HepG2 (cell line): Measurements from ENCODE around the gene CHN2. TPM values are rescaled to one million over a fixed set of nuclear protein-coding genes. Genes with fewer than 3 reads are reported as not detected.

Experiments used
- CCAR2 ChIP-seq: fragments of 200-400 bp; formaldehyde crosslinking; optimal IDR thresholded peaks from 2 replicates; pipeline ENCODE3; 2018; ENCODE audit warnings: low read depth, mild to moderate bottlenecking, low read length, moderate library complexity
- FLYWCH1 ChIP-seq: sonication (generic); formaldehyde crosslinking; IDR thresholded peaks from 2 replicates; pipeline ENCODE4 v1.8.1; 2023; ENCODE audit warnings: mild to moderate bottlenecking, missing genetic modification reagents
- GABPB1 ChIP-seq: IDR thresholded peaks from 2 replicates; pipeline ENCODE4 v1.6.1; 2016; ENCODE audit warnings: mild to moderate bottlenecking, missing genetic modification reagents, moderate library complexity, missing compliant biosample characterization
- IKZF4 ChIP-seq: sonication (generic); formaldehyde crosslinking; IDR thresholded peaks from 2 replicates; pipeline ENCODE4 v1.5.1; 2020; ENCODE audit warnings: borderline replicate concordance, mild to moderate bottlenecking, low read depth, missing genetic modification reagents; ENCODE audit errors: not compliant biosample characterization
- LCORL ChIP-seq, 2 experiments: fragments of 450-650 bp in 1 of 2; sonication (generic) in 1 of 2; formaldehyde crosslinking in 1 of 2; IDR thresholded peaks; 2 replicates each; pipeline versions ENCODE4 v1.5.0 to v1.6.1; 2017 to 2020; ENCODE audit warnings: antibody characterized with exemption in 1 of 2, missing genetic modification reagents in 1 of 2
- MBNL3 ChIP-seq: fragments of 250-450 bp; sonication (Bioruptor Pico); conservative IDR thresholded peaks from 2 replicates; pipeline ENCODE4 v1.8.0; 2022; ENCODE audit warnings: mild to moderate bottlenecking, inconsistent platforms
- TSC22D2 ChIP-seq: sonication (generic); formaldehyde crosslinking; IDR thresholded peaks from 2 replicates; pipeline ENCODE4 v1.5.1; 2020; ENCODE audit warnings: missing genetic modification reagents, mild to moderate bottlenecking, borderline replicate concordance
- ZNF101 ChIP-seq: sonication (generic); formaldehyde crosslinking; IDR thresholded peaks from 2 replicates; pipeline ENCODE4 v1.4.0; 2020; ENCODE audit warnings: mild to moderate bottlenecking, low read depth, missing genetic modification reagents, borderline replicate concordance
- ZNF232 ChIP-seq: sonication (generic); formaldehyde crosslinking; IDR thresholded peaks from 2 replicates; pipeline ENCODE4 v1.4.0; 2020; ENCODE audit warnings: missing genetic modification reagents, borderline replicate concordance
- ZNF451 ChIP-seq: sonication (generic); formaldehyde crosslinking; IDR thresholded peaks from 2 replicates; pipeline ENCODE4 v1.5.0; 2020; ENCODE audit warnings: mild to moderate bottlenecking, missing genetic modification reagents
- ZNF672 ChIP-seq: sonication (generic); formaldehyde crosslinking; IDR thresholded peaks from 2 replicates; pipeline ENCODE4 v1.8.1; 2022; ENCODE audit warnings: missing genetic modification reagents
- ZNF891 ChIP-seq: sonication (generic); formaldehyde crosslinking; IDR thresholded peaks from 2 replicates; pipeline ENCODE4 v1.5.0; 2020; ENCODE audit warnings: mild to moderate bottlenecking, missing genetic modification reagents
- polyA plus RNA-seq, 8 experiments: library from polyadenylated mRNA; depleted of rRNA in 3 of 8; stranded (reverse) in 7 of 8; unstranded in 1 of 8; fragments of >200 nt; fragmentation: Illumina TruSeq in 4 of 8; extraction: Trizol in 4 of 8; gene quantifications; 2 replicates each; pipeline versions ENCODE4 v1.2.1 to v1.2.3, GENCODE V29; 2011 to 2016; ENCODE audit warnings: low read depth in 4 of 8, missing spikeins in 1 of 8, mixed read lengths in 1 of 8; ENCODE audit not compliant: insufficient read depth in 1 of 8
- total RNA-seq, 5 experiments: library from RNA; depleted of rRNA; stranded (reverse); fragments of >200 nt; fragmentation: Illumina TruSeq; extraction: Trizol; gene quantifications; 2 replicates each; pipeline ENCODE4 v1.2.3, GENCODE V29; 2016; ENCODE audit warnings: low read depth in 1 of 5
- TF ChIP-seq, protein P1 (sequence below): sonication (generic); formaldehyde crosslinking; IDR thresholded peaks from 2 replicates; pipeline ENCODE4 v1.4.0; 2020; ENCODE audit warnings: missing genetic modification reagents
- TF ChIP-seq, protein P2 (sequence below): sonication (generic); formaldehyde crosslinking; IDR thresholded peaks from 2 replicates; pipeline ENCODE4 v1.5.0; 2020; ENCODE audit warnings: mild to moderate bottlenecking, missing genetic modification reagents
- TF ChIP-seq, protein P3 (sequence below): sonication (generic); formaldehyde crosslinking; IDR thresholded peaks from 2 replicates; pipeline ENCODE4 v1.5.1; 2020; ENCODE audit warnings: mild to moderate bottlenecking, missing genetic modification reagents, borderline replicate concordance
- TF ChIP-seq, protein P4 (sequence below): sonication (generic); formaldehyde crosslinking; IDR thresholded peaks from 2 replicates; pipeline ENCODE4 v1.8.0; 2022; ENCODE audit warnings: mild to moderate bottlenecking, missing genetic modification reagents

The CHN2 gene
- total and polyA plus RNA-seq, 2 of the 13 experiments (the other 11 are each of a cell fraction or from before 2014, with no cell fraction given) = 23.5 to 30.5 TPM

DNA sequence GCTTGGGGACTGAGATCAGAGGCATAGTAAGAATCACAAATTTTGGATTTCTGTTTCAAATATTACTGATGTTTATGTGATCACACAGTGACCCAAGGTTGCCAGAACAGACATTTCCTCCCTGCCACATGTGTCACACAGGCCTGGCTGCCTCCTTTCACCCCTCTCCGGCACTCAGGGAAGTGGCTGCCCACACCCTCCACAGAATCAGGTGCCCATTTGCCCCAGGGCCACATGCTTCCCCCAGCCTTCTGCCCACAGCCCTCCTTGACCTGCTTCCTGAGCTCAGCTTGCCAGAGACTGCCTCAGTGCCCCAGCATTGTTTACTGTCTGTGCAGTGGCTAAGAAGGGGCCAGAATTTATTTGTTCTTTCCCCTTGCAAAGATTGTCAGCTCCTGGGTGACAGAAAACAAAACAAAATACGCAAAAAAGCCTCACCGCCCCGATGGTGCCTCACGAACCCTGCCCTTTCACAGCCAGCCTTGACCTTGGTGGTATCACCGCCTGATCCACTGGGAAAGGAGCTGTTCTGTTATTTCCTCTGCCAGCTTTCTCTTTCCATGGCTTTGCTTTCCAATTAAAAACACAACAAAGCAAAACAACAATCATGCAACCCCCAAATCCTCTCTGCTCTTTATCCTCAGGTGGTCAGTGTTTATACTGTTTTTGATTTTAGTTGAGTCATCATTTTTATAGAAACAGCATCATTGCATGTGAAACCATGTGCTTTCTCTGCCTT is 52.8 kb downstream of the CHN2 start (continued):
- TF ChIP-seq, protein P1, sequence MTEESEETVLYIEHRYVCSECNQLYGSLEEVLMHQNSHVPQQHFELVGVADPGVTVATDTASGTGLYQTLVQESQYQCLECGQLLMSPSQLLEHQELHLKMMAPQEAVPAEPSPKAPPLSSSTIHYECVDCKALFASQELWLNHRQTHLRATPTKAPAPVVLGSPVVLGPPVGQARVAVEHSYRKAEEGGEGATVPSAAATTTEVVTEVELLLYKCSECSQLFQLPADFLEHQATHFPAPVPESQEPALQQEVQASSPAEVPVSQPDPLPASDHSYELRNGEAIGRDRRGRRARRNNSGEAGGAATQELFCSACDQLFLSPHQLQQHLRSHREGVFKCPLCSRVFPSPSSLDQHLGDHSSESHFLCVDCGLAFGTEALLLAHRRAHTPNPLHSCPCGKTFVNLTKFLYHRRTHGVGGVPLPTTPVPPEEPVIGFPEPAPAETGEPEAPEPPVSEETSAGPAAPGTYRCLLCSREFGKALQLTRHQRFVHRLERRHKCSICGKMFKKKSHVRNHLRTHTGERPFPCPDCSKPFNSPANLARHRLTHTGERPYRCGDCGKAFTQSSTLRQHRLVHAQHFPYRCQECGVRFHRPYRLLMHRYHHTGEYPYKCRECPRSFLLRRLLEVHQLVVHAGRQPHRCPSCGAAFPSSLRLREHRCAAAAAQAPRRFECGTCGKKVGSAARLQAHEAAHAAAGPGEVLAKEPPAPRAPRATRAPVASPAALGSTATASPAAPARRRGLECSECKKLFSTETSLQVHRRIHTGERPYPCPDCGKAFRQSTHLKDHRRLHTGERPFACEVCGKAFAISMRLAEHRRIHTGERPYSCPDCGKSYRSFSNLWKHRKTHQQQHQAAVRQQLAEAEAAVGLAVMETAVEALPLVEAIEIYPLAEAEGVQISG (CRISPR knock-in tag) = no peak; the same call in 1 of the 2 replicates
- TF ChIP-seq ZNF451 (CRISPR knock-in tag) (no peak), LCORL (IDR thresholded peaks at IDR 0.05) (no peak), LCORL (CRISPR knock-in tag; IDR thresholded peaks at IDR 0.05) (peak; percentile 71; the same call in 1 of the 2 replicates), MBNL3 (no peak), ZNF891 (CRISPR knock-in tag) (no peak), CCAR2 (no peak), FLYWCH1 (CRISPR knock-in tag) (no peak), IKZF4 (CRISPR knock-in tag) (no peak), ZNF232 (CRISPR knock-in tag) (no peak), GABPB1 (no peak), ZNF101 (CRISPR knock-in tag) (no peak), ZNF672 (CRISPR knock-in tag) (no peak), TSC22D2 (CRISPR knock-in tag) (no peak)
- TF ChIP-seq, protein P2, sequence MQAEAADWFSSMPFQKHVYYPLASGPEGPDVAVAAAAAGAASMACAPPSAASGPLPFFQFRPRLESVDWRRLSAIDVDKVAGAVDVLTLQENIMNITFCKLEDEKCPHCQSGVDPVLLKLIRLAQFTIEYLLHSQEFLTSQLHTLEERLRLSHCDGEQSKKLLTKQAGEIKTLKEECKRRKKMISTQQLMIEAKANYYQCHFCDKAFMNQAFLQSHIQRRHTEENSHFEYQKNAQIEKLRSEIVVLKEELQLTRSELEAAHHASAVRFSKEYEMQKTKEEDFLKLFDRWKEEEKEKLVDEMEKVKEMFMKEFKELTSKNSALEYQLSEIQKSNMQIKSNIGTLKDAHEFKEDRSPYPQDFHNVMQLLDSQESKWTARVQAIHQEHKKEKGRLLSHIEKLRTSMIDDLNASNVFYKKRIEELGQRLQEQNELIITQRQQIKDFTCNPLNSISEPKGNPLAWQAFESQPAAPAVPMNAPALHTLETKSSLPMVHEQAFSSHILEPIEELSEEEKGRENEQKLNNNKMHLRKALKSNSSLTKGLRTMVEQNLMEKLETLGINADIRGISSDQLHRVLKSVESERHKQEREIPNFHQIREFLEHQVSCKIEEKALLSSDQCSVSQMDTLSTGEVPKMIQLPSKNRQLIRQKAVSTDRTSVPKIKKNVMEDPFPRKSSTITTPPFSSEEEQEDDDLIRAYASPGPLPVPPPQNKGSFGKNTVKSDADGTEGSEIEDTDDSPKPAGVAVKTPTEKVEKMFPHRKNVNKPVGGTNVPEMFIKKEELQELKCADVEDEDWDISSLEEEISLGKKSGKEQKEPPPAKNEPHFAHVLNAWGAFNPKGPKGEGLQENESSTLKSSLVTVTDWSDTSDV (CRISPR knock-in tag) = no peak
- TF ChIP-seq, protein P3, sequence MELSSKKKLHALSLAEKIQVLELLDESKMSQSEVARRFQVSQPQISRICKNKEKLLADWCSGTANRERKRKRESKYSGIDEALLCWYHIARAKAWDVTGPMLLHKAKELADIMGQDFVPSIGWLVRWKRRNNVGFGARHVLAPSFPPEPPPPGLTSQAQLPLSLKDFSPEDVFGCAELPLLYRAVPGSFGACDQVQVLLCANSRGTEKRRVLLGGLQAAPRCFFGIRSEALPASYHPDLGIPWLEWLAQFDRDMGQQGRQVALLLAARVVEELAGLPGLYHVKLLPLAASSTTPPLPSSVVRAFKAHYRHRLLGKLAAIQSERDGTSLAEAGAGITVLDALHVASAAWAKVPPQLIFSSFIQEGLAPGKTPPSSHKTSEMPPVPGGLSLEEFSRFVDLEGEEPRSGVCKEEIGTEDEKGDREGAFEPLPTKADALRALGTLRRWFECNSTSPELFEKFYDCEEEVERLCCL (CRISPR knock-in tag) = no peak
- TF ChIP-seq, protein P4, sequence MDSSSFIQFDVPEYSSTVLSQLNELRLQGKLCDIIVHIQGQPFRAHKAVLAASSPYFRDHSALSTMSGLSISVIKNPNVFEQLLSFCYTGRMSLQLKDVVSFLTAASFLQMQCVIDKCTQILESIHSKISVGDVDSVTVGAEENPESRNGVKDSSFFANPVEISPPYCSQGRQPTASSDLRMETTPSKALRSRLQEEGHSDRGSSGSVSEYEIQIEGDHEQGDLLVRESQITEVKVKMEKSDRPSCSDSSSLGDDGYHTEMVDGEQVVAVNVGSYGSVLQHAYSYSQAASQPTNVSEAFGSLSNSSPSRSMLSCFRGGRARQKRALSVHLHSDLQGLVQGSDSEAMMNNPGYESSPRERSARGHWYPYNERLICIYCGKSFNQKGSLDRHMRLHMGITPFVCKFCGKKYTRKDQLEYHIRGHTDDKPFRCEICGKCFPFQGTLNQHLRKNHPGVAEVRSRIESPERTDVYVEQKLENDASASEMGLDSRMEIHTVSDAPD = no peak
